GM19328 (cell line): ENCODE data around the gene MALT1.
"Not testable (repeated sequence)": the region's sequence is repeated elsewhere in the genome, so short reads cannot be mapped to it uniquely, and the experiment has no call there.

Experiments
- ATAC-seq: cut with Tn5 transposase; IDR thresholded peaks from one replicate; pipeline ENCODE4 v1.9.1; 2021; ENCODE audit warnings: mild to moderate bottlenecking, moderate library complexity; ENCODE audit not compliant: unreplicated experiment

MALT1 gene, protein sequence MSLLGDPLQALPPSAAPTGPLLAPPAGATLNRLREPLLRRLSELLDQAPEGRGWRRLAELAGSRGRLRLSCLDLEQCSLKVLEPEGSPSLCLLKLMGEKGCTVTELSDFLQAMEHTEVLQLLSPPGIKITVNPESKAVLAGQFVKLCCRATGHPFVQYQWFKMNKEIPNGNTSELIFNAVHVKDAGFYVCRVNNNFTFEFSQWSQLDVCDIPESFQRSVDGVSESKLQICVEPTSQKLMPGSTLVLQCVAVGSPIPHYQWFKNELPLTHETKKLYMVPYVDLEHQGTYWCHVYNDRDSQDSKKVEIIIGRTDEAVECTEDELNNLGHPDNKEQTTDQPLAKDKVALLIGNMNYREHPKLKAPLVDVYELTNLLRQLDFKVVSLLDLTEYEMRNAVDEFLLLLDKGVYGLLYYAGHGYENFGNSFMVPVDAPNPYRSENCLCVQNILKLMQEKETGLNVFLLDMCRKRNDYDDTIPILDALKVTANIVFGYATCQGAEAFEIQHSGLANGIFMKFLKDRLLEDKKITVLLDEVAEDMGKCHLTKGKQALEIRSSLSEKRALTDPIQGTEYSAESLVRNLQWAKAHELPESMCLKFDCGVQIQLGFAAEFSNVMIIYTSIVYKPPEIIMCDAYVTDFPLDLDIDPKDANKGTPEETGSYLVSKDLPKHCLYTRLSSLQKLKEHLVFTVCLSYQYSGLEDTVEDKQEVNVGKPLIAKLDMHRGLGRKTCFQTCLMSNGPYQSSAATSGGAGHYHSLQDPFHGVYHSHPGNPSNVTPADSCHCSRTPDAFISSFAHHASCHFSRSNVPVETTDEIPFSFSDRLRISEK

DNA sequence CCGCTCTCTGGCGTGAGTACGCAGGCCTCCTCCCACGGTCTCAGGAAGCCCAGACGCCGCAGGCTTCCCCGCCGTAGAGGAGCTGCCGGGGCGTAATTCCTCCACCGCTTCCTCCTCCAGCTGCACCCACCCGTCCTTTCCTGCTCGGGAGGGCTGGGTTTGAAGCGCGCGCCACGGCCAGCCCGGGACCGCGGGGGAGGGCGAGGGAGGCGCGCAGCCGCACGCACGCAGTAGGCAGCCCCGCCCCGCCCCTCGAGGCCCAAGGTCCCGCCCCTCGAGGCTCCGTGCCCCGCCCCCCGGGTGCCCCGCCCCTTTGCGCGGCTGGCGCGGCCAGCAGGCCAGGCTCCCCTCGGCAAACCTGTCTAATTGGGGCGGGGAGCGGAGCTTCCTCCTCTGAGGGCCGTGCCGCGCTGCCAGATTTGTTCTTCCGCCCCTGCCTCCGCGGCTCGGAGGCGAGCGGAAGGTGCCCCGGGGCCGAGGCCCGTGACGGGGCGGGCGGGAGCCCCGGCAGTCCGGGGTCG, at the start of gene MALT1:
Gene MALT1 (plus strand): TSS at position 355 of the 521 bp plus-strand sequence. CDS start 179 bp downstream, outside the sequence.
- ATAC-seq = peak; percentile 73

- ATAC-seq = no peak
Observed at GRCh38 chr18:58624011-58624410, 47.3 kb upstream of the MALT1 start.

DNA sequence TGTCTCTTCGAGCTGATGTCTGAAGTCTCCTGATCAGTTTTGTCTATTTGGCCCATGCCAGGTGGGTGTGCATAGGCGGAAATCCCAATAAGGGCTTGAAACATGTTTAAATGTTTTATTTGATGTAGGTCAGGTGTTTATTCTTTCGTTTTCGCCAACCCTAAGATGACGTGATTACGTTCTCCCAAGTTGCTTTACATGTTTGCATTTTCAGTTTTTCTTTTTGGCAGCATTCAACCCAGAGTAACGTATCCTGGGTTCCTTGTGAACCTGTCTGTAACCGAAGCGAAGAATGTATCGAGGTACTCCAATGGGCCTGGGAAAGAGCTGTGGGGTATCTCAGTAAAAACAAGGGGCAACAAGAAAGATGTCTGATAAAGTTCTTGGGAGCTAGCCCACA, 45.4 kb upstream of the MALT1 start:
- ATAC-seq = no peak

- no peak for ATAC-seq
Observed at GRCh38 chr18:58630071-58630470, 41.2 kb upstream of the MALT1 start.

DNA sequence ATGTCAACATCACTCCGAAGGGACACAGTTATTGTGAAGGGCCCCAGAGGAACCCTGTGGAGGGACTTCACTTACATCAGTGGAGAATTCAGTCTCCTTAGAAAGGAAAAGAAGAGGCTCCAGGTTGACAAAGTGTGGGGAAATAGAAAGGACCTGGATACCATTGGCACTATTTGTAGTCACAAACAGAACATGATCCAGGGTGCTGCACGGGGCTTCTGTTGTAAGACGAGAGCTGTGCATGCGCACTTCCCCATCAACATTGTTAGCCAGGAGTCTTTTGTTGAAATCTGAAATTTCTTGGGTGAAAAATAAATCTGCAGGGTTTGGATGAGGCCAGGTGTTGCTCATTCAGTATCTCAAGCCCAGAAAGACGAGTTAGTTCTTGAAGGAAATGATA, 40.0 kb upstream of the MALT1 start:
- no peak for ATAC-seq

DNA sequence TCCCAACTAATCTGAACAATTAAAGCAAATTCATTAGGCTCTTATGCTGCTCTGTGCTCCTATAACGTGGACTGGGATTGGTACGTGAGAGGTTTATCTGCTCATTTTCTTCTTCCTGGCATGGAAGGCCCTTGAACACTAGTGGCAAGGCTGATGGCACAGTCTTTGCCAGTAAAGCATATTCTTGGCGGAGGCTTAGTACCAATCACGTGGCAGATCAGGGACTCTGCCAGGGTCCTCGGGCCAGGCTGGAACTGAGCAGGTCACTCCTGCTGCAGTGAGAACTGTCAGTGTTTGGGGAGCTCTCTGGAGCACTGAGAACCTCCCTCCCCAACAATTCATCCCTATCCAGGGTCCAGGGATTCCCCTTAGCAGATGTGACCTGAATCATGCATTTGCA, 38.7 kb upstream of the MALT1 start:
- ATAC-seq = no peak

DNA sequence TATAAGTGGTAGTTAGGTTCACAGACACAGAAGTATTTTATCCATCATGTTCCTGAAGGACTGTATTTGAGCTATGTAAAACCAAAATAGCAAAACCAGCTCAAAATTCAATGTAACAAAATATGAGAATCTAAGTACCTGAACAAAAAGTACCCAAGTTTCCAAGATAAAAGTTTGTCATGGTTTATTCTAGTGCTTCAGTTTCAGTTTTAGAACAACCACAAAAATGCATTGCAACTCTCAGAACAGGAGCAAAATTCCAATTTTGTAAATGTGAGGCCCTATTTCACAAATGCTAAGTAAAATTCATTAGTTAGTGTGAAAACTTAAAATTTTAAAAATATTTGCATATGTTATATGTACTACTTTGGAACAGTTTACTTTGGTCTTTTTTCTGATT, 37.4 kb upstream of the MALT1 start:
- no peak for ATAC-seq

GRCh38 chr18:58635891-58636290, 35.4 kb upstream of the MALT1 start:
- no peak for ATAC-seq

DNA sequence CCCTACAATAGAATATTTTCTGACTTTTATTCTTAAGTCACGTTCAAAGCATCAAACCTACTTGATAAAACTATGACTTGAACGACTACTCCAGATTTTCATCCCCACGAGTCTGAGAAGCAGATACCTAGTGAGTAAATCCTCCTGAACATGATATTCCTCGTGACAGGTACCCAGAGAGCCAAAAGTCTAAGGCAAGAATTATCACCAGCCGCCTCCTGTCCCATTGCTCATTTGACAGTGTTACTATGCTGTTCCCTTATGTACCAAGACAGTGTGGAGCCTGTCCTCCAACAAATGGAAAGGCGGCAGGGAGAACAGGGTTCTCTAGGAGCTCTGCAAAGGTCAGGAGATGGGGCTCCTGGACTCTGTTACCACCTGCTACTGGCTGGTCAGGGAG, 34.1 kb upstream of the MALT1 start:
- no peak for ATAC-seq

DNA sequence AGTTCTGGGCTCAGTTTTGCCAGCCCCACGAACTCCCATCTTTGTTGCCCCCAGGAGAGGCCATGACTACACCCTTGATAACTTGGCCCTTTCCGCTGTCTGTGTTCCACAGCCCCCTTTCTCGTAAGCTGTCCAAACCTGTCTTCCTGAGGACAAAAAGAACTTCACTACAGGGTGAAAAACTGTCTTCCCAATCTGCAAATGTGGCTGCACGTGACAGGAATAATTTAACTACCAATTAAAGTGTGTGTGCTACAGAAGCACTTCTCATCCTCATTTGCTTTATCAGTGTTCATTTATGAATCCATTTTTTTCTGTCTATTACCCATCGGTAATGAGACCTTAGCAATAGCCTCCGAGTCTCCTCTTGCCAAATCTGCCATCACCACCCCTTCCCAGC, 33.3 kb upstream of the MALT1 start:
- no peak for ATAC-seq

GRCh38 chr18:58638441-58638840, 32.8 kb upstream of the MALT1 start:
- no peak for ATAC-seq

DNA sequence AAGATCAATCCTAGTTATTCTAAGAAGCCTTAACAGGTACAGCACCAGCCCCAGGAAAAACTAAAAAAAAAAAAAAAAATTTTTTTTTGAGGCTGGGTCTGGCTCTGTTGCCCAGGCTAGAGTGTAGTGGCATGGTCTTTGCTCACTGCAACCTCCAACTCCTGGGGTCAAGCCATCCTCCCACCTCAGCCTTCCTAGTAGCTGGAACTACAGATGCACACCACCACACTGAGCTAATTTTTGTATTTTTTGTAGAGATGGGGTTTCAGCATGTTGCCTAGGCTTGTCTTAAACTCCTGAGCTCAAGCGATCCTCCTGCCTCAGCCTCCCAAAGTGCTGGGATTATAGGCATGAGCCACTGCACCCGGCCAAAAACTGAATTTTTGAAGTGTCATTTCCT, 32.0 kb upstream of the MALT1 start:
- ATAC-seq = no peak

GRCh38 chr18:58639751-58640427, 31.4 kb upstream of the MALT1 start:
- no peak for ATAC-seq

GRCh38 chr18:58640428-58640805, 30.8 kb upstream of the MALT1 start:
- ATAC-seq = no peak

DNA sequence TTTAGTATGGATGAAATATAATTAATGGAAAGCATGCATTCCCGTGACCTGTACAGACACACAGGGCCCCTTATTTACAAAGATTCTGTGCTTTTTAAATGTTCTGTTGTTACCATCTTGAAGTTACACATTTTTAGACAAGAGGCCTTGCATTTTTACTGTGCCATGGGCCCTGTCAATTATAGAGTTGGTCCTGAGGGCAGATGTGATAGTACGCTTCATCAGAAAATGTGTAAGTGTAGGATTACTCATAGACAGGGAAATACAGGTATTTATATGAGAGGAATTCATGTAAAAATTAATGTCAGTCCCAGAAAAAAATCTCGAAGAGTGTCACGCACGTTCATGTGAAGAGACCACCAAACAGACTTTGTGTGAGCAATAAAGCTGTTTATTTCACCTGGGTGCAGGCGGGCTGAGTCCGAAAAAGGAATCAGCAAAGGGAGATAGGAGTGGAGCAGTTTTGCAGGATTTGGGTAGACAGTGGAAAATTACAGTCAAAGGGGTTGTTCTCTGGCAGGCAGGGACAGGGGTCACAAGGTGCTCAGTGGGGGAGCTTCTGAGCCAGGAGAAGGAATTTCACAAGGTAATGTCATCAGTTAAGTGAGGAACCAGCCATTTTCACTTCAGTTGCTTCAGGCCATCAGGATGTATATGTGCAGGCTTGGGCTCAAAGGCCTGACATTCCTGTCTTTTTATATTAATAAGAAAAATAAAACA, 30.2 kb upstream of the MALT1 start:
- ATAC-seq = no peak

GRCh38 chr18:58643557-58643956, 27.7 kb upstream of the MALT1 start:
- not testable (repeated sequence) for ATAC-seq

DNA sequence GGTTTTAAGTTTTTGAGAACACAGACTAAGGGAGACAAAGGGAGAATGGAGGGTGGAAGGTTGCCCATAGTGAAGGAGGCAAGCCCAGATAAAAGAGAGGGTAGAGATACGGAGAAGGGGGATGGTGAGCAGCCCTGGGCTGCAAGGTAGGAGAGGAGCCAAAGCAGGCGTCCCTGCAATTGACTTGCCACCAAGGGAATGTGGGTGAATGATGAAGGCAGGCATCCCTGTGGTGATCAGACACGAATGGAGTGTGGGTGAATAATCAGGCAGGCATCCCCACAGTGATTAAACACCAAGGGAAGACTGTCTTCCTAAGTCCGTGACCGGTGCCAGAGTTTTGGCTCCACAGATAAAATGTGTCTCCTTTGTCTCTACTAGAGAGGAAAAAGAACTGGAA, 25.9 kb upstream of the MALT1 start:
- no peak for ATAC-seq

DNA sequence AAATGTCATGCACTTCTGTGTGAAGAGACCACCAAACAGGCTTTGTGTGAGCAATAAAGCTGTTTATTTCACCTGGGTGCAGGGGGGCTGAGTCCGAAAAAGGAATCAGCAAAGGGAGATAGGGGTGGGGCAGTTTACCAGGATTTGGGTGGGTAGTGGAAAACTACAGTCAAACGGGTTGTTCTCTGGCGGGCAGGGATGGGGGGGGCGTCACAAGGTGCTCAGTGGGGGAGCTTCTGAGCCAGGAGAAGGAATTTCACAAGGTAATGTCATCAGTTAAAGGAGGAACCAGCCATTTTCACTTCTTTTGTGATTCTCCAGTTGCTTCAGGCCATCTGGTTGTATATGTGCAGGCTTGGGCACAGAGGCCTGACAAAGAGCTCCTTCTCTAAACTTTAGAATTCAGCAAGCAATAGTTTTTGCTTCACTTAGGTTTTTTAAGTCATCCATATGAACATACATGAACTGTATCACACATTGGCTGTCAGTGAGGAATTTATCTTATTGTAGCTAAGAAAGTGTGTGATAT, 24.9 kb upstream of the MALT1 start:
- no peak for ATAC-seq

GRCh38 chr18:58649966-58650816, 21.1 kb upstream of the MALT1 start:
- ATAC-seq = peak; percentile 61

DNA sequence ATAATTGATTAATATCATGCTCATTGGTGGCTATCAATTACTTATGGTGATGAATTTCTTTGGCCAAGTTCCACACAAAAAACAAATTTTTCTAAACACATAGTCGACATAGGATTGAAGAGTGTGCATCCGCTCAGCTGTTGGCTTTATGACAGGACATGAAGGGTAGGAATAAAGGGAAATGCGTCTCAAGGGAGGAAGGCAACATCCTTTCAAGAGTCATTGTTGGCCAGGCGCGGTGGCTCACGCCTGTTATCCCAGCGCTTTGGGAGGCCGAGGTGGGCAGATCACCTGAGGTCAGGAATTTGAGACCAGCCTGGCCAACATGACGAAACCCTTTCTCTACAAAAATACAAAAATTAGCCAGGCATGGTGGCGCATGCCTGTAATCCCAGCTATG, 20.4 kb upstream of the MALT1 start:
- not testable (repeated sequence) for ATAC-seq
